Germinal center (tissue), 1 donor: ENCODE data around the gene ATF2.
A peak's percentile ranks its signal among the peaks of the same experiment; 100 is the strongest.
"Not testable (repeated sequence)": the region's sequence is repeated elsewhere in the genome, so short reads cannot be mapped to it uniquely, and the experiment has no call there.

ENCODE experiments used
- DNase-seq: peaks from one replicate; pipeline ENCODE4 v3.0.0; 2012; ENCODE audit warnings: mixed read lengths, low spot score

Gene ATF2

DNA sequence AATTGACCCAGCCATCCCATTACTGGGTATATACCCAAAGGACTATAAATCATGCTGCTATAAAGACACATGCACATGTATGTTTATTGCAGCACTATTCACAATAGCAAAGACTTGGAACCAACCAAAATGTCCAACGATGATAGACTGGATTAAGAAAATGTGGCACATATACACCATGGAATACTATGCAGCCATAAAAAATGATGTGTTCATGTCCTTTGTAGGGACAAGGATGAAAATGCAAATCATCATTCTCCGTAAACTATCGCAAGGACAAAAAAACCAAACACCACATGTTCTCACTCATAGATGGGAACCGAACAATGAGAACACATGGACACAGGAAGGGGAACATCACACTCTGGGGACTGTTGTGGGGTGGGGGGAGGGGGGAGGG, 83.9 kb downstream of the ATF2 start:
- DNase-seq, result not testable (repeated sequence)

DNA sequence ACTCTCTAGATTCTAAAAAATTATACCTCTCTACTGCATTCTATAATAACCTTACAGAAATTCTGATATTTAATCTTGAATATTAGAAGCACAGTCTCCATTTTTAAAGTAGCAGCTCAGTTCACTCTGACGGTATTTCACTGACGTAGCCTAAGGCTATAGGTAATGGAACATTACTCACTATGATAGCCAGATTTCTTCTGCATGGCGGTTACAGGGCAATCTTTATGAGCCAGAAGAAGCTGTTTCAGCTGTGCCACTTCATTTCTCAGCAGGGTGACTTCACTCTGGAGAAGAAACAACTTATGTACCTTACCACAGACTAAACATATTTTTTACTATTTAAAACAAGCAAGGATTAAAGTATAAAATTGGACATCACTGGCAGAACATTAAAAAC, 87.5 kb downstream of the ATF2 start:
- DNase-seq, result no peak

DNA sequence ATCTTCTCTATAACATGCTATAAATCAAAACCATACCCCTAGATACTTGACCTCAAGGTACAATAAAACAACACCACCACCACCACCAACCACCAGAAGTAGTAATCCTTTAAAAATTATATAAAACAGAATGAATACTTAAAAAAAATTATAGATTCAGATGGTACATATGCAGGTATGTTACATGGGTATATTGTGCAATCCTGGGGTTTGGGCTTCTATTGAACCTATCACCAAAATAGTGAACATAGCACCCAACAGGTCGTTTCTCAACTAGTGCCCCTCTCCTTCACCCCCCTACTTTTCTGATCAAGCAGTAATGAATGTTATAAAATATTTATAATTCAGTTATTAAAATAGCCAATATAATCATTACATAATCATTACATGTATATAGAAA, 91.7 kb downstream of the ATF2 start:
- DNase-seq, result no peak

DNA sequence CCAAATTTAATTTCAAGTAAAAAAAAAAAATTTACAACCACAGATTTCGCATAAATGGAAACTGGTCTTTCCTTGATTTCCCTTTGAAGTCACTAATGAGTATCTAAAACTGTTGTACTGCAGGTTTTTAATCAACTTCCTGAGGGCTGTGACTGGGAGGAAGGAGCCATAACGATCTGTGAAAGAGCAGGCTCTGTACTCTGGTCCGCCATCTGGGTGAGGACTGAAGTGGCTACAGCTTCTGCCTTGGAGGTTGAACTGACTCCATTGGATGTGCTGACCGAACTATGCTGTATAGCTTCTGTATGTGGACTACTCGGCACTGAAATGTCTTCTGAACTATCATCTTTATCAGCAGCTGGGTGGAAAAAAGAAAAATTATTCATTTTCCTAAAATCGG, 93.5 kb downstream of the ATF2 start:
- no peak for DNase-seq

DNA sequence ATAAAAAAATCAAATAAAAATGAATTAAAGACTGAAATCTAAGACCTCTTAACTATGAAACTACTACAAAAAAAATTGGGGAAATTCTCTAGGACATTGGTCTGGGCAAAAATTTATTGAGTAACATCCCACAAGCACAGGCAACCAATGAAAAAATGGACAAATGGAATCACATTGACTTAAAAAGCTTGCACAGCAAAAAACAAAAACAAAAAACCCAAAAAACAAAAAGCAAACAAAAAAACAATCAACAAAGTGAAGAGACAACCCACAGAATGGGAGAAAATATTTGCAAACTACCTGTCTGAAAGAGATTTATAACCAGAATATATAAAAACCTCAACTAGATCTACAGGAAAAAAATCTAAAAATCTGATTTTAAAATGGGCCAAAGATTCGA, 99.5 kb downstream of the ATF2 start:
- DNase-seq, result no peak

DNA sequence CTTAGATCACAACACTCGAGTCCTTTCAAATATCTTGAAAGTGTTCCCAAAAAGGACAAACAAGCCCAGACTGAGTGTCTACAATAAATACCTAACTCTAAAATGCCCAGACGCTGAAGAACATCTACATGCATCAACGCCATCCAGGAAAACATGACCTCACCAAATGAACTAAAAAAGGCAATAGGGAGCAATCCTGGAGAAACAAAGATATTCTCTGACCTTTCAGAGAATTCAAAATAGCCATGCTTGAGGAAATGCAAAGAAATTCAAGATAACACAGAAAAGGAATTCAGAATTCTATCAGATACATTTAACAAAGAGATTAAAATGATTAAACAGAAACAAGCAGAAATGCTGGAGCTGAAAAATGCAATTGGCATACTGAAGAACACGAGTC, 101.6 kb downstream of the ATF2 start:
- no peak for DNase-seq

DNA sequence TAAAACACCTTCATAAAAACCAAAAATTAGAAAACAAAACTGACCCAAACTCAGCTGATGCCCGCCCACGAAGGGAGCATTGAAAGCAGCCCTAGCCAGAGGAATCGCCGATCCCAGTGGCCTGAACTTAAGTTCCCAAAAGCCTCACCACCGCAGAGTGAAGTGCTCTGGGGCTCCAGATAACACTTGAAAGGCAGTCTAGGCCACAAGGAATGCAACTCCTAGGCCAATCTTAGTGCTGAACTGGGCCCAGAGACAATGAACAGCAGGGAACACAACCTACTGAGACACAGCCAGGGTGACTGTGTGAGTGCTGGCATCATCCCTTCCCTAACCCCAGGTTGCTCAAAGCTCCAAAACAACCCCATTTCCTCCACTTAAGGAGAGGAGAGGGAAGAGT, 103.2 kb downstream of the ATF2 start:
- DNase-seq, result no peak

DNA sequence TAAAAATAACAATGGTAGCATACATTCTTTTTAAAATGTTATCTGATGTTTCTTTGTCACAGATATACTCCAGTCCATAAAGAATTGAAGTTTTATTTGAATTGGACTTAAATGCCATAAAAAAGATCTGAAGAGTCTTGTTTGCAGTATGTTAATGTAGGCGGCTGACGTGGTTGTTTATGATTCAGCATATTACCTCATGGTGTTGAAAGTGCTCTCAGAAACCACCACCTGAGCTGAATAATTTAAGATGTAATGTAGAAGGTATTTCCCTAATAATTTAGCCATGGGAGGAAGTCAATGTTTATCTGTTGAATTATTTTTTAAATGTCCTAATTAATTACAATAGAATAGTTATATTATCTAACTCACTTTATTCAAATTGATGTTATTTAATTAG, 104.3 kb downstream of the ATF2 start:
- DNase-seq, result no peak

DNA sequence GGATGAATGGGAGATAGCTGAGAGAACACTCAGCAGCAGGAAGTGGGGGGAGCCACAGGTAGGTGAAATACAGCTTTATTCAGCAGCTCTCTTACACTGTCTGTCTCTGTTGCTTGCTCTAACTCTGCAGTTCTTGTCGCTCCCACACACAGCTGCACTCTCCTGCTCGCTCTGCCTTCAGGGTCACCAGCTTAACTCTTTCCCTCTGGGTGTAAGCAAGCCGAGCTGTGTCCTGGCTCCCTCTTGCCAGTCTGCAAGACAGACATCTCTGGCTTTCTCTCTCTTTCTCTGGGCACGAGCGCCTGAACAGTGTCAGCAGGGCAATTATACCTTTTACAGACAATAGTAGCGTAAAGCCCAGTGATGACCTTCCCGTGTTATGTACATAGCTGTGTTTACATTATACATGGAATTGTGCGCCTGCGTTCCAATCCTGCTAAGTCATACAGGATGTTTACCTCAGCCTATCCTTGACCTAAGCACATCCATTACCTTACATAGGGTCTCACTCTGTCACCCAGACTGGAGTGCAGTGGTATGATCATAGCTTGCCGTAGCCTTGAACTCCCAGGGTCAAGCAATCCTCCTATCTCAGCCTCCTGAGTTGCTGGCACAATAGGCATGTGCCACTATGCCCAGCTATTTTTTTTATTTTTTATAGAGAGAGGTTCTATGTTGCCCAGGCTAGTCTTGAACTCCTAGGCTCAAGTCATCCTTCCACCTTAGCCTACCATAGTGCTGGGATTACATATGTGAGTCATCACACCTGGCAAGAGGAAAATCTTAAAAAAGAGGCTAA, 105.0 kb downstream of the ATF2 start:
- no peak for DNase-seq

DNA sequence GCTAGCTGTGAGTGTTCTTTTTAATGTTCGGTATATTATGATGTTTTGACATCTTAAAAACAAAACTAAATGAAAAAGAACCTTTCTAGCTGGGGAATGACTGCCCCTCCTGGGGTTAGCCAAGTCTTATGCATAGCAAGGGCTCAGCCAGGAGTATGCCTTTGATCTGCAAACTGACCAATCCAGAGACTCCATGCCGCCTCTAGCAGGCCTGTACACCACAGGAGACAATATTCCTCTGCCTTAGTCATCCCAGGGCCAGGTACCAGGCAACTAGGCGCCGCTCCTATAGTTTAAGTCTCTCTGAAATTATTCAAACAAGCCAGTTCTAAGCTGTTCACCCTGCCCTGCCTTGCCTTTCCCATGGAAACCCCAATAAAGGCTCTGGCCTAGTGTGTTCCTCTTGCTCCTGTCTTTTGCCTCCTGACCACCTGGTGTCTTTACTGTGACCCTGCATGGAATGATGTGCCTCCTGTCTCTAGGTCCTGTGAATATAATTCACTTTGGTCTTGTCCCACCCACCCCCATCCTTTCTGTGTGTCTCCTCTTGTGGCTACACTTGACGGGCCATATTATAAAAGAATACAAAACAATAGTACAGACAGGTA, 110.8 kb downstream of the ATF2 start:
- no peak for DNase-seq

DNA sequence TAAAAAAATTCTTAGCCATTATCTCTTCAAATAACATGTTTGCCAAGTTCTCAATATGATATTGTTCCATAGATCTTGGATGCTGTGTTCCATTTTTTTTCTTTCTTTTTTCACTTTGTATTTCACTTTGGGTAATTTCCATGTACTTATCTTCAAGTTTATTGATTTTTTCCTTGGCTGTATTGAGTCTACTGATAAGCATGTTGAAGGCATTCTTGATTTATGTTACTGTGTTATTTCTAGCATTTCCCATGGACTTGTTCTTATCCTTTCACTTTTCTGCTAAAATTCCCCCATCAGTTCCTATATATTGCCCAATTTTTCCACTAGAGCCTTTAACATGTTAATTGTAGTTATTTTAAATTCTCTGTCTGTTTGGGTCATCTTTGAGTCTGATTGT, 112.0 kb downstream of the ATF2 start:
- DNase-seq, result no peak

DNA sequence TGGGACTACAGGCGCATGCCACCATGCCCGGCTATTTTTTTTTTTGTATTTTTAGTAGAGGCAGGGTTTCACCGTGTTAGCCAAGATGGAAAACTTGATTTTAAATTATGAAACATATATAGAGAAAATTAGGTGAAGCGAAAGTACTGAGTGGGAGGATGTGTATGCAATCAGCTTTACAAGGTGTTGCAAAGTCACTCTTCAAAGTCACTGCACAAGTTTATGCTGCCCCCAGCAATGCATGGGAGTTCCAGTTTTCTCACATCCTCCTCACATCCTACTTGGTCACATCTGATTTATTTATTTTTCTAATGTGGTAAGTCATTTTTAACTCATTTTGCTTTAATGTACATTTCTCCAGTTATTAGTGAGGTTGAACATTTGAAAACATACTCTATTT, 113.7 kb downstream of the ATF2 start:
- DNase-seq, result no peak

DNA sequence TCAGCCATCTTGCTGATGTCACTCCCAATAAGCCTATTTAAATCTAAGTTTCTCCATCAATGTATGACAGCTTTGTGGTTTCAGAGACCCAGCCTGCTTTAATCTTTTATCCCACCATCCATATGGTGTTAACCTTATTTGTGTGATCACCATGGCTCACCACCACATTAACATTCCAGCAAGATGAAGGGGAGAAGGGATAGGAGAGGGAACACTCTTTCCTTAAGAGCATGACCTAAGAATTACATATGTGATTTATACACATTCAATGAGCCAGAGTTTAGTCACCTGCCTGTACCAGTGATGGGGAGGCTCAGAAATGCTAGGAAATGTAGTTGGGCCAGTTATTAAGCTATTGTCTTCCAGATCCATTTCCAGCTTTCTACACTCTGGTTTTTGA, 118.3 kb downstream of the ATF2 start:
- no peak for DNase-seq

DNA sequence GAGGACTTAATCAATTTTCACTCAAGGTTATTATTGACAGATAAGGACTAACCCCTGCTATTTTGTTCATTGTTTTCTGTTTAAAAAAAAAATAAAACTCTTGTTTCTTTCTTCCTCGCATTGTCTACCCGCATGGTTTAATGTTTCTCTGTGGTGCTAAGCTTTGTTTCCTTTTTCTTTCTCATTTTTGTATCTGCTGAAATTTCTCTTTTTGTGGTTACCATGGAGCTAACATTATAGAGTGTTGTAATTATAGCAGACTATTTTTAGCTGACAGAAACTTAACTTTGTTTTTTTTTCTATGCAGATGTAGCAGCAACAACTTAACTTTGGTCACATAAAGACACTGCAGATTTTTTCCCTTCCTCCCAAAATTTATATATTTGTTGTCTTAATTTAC, 119.7 kb downstream of the ATF2 start:
- DNase-seq, result no peak

DNA sequence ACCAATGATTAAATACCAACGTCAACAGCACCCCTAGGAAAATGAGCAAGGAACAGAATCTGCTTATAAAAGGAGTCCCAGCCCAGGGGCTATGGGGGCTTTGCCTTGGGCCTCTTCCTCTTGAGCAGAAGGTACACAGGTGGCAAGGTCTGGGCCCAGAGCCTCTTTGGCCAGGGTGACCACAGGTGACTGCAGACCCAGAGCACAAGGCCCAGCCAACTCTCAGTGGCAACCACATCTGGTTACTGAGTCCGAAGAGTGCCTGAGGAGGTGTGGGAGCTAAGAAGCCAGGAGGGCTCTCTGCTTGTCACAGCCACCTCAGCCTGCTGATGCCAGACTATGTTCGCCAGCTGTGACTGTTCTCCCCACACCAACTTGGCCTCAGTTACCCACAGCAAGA, 128.5 kb downstream of the ATF2 start:
- no peak for DNase-seq

DNA sequence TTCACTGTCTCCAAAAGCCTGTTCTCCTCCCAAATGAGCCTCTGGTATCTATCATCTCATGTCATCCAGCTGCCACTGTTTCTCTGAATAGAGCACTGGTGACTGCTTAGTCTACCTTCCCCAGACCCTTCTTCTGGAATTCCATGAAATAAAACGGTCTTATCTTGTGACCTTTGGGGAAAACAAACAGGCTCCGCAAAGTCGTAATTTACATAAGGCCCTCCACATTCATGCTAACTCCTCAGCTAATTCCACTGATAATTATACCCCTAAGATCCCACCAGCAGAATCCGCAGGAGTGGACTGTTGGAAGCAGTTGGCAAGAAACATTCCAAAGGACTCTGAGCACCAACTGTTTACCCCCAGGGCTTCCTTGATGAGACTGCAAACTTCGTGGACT, 129.0 kb downstream of the ATF2 start:
- no peak for DNase-seq

DNA sequence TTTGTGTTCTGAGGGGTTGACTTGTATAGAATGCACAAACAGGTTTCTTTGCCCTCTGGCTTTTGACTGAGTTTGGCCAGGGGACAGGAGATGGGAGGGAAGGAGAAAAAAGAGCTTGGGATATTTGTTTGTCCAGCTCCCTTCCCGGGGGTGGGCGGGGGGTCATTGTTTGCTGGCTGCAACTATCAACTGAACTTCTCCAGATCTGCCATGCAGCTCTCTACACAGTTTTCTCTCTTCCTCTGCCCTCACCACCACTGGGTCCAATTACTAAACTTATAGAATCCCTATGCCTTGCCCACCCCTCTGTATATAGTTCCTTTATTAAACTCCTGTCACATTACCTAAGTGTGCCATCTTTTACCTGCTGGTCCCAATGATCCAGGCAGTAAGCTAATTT, 130.1 kb downstream of the ATF2 start:
- no peak for DNase-seq

DNA sequence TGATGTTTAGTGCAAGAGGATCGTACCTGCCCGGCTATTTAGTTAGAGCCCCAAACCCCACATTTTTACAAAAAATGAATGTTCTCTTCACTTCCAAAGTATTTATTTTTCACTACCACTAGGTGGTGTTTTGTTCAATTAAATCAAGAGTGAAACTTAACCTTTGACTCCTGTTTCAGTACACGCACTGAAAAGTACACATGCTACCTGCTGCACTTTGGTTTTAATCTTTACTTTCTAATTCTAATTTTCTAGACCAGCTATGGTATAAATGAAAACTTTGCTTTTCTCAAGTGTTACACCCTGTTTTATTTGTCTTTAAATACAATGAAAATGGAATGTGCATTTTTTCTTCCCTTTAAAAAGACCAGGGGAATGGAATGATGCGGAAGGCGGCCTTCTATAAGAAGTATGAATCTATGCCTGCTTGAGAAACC, 131.4 kb downstream of the ATF2 start:
- DNase-seq, result peak; percentile 21

DNA sequence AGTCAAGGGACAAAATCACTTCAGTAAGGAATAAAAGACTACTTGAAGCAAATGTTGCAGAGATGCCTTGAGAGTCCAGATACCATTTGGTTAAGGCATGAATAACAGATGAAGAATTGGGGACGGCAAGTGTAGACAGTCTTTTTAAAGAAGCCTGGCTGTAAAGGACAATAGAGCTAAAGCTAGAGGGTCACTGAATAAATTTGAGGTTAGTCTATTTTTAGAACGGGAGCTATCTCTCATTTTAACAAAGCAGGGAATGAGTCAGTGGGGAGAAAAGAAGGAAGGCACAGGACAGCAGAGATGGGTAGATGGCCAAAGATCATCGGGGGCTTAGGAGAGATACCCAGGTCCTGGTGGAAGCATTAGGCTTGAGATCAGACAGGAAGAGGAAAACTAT, 132.2 kb downstream of the ATF2 start:
- no peak for DNase-seq

DNA sequence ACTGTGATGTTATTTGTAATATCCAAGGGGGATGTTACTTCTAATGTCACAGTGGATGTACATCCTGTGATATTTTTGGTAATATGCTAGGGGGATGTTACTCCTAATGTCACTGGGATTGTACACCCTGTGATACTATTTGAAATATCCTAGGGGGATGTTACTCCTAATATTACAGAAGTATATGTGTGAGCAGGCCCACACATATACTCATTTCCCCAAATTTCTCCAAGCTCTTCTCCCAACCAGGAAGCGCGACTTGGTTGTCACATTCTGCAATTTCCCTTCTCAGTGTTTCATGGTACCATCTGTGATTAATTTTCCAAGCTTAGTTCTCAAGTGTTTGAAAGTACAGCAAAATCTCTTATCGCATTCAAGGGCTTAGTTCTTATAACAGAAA, 133.3 kb downstream of the ATF2 start:
- no peak for DNase-seq

DNA sequence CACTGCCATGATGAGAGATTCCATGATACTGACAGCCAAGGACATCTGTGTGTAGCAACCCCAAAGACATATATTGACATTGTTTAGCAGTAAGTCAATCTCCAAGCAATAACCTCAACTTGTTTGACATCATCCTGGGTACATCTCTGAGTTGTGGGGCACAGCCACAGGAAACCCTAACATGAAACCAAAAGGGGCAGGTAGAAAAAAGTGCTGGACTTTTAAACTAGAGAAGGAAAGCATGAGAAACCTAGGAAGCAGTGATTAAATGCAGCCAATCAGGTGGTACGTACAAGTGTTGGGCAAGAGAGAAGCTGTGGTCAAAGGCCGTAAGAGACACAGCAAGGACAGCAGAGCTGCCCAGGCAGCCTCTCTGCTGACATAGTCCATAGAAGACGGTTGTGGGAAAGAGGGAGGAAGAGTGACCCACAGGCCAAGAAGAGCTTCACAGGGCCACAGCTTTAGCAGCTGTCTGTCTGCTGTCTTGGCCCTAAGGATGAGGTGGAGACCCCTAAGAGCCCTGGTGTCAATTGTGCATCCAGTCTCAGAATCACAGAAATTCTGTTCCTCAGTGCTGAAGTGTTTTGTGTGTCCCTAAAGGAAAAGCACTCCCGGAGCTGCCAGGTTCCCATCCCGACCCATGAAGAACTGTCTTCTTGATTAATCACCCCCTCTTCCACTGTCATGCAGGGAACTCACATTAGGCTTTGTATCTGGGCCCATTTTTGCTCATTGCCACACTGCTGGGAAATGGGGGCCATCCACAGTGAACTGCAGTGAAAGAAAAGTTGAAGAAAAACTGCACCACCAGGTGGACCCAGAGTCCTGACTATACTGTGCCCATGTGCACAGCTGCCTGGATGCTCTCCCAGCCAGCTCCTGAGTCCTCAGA, 137.4 kb downstream of the ATF2 start:
- no peak for DNase-seq

DNA sequence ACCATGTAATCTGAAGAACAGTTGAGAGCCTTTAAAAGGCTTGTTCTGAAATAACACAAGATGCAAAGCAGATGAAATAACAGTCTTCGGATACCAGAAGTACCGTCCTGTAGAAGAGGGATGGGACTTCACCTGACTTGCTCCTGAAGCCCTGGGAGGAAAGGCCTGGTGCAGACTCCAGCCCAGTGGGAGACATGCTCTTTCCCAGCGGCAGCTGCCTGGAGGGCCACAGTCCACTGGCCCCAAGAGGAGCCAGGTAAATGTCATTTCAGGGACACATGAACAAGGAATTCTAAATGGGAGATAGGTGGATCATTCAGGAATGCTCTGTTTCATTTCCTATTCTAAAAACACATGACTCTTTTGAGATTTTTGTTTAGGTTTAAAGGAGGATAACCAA, 140.2 kb downstream of the ATF2 start:
- no peak for DNase-seq

DNA sequence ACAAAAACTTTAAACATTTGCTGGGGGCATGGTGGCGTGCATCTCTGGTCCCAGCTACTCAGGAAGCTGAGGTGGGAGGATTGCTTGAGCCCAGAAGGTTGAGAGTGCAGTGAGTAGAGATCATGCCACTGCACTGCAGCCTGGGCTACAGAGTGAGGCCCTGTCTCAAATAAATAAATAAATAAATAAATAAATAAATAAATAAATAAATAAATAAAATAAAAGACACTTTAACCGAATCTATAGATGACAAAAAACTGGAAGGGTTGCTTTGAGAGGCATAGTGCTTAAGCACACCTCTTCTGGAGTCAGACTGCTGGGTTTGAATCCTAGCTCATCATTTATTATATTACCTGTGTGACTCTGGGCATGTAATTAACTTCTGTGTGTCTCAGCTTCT, 141.6 kb downstream of the ATF2 start:
- no peak for DNase-seq
